WERI-Rb-1 (cell line): ENCODE data around the gene CPA4.

Source experiments
- DNase-seq: peaks from one replicate; pipeline ENCODE4 v3.0.0-alpha.2; 2020
- H3K27ac ChIP-seq: fragments of 250-450 bp; sonication (Bioruptor Pico); 2 replicates; pipeline ENCODE4 v1.5.1; 2020; ENCODE audit warnings: mild to moderate bottlenecking, moderate library complexity
- H3K27me3 ChIP-seq: fragments of 250-450 bp; sonication (Bioruptor Pico); 2 replicates; pipeline ENCODE4 v1.5.1; 2021; ENCODE audit warnings: mild to moderate bottlenecking, low read depth, moderate library complexity; ENCODE audit not compliant: insufficient read depth, severe bottlenecking
- H3K36me3 ChIP-seq: fragments of 250-450 bp; sonication (Bioruptor Pico); 2 replicates; pipeline ENCODE4 v1.5.1; 2020; ENCODE audit warnings: mild to moderate bottlenecking, moderate library complexity
- H3K4me3 ChIP-seq: 2 replicates; pipeline ENCODE4 v1.5.1; 2011; ENCODE audit warnings: low read depth, mild to moderate bottlenecking, control low read depth, low read length
- H3K9me3 ChIP-seq: fragments of 250-450 bp; sonication (Bioruptor Pico); 2 replicates; pipeline ENCODE4 v1.5.1; 2021; ENCODE audit warnings: mild to moderate bottlenecking, moderate library complexity; ENCODE audit not compliant: severe bottlenecking
- TF ChIP-seq, protein P1 (sequence below): IDR thresholded peaks from 2 replicates; pipeline ENCODE4 v1.5.1; 2011; ENCODE audit warnings: low read depth, mild to moderate bottlenecking, control low read depth, inconsistent platforms, low read length

Gene CPA4

DNA sequence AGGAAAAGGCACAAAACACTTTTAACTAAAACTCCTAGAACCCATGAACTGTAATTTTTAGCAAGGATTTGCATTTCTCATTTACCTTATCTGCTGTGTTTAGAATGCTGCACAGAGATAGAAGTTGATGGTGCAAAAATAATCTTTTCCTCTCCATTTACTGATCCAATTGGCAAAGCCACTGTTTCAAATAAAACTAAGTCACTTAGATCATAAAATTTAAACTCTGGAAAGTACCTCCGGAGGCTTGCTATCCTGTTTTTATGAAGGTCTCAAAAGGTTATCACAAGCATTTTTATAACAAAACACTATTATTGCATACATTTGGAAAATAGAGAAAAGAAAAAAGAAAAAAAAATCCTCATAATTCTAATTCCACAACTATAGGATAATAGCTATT, 18.7 kb upstream of the CPA4 start:
- TF ChIP-seq, protein P1, sequence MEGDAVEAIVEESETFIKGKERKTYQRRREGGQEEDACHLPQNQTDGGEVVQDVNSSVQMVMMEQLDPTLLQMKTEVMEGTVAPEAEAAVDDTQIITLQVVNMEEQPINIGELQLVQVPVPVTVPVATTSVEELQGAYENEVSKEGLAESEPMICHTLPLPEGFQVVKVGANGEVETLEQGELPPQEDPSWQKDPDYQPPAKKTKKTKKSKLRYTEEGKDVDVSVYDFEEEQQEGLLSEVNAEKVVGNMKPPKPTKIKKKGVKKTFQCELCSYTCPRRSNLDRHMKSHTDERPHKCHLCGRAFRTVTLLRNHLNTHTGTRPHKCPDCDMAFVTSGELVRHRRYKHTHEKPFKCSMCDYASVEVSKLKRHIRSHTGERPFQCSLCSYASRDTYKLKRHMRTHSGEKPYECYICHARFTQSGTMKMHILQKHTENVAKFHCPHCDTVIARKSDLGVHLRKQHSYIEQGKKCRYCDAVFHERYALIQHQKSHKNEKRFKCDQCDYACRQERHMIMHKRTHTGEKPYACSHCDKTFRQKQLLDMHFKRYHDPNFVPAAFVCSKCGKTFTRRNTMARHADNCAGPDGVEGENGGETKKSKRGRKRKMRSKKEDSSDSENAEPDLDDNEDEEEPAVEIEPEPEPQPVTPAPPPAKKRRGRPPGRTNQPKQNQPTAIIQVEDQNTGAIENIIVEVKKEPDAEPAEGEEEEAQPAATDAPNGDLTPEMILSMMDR: no peak
- H3K4me3 ChIP-seq: no peak overlapping the region
- no peak for DNase-seq
- peaks cover 5% of the 10 kb centered on the region for H3K9me3 ChIP-seq
- no peaks in the 10 kb centered on the region for H3K27me3 ChIP-seq
- H3K36me3 ChIP-seq: no peaks in the 10 kb centered on the region
- H3K27ac ChIP-seq: no peak overlapping the region

DNA sequence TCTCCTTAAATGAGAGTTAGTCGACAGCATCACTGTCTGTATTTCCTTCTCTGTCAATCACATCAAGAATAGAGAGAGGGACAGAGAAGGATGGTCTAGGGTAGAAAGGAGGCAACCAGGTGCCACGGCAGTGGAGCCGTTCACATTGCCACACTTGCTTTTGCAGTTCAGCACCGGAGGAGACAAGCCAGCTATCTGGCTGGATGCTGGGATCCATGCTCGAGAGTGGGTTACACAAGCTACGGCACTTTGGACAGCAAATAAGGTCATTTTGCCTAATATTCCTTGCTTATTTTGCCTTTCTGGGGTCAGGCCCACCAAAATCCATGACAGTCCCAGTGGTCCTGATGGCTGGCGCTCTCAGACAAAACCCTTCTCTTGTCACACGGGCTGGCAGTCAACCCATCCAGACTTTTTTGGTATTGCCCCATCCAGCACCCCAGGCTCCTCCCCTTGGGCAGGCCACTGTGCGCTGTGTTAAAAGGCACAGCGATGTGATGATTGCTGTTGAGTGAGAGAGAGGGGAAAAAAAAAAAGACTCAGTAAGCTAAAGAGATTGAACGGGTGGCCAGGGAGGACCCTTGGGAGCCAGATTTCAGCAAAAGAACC, 17.9 kb upstream of the CPA4 start:
- H3K27me3 ChIP-seq: no peaks in the 10 kb centered on the region
- no peak for DNase-seq
- no peak overlapping the region for H3K27ac ChIP-seq
- H3K9me3 ChIP-seq: peaks cover 5% of the 10 kb centered on the region
- H3K36me3 ChIP-seq: no peaks in the 10 kb centered on the region
- H3K4me3 ChIP-seq: no peak overlapping the region
- TF ChIP-seq, protein P1: no peak

DNA sequence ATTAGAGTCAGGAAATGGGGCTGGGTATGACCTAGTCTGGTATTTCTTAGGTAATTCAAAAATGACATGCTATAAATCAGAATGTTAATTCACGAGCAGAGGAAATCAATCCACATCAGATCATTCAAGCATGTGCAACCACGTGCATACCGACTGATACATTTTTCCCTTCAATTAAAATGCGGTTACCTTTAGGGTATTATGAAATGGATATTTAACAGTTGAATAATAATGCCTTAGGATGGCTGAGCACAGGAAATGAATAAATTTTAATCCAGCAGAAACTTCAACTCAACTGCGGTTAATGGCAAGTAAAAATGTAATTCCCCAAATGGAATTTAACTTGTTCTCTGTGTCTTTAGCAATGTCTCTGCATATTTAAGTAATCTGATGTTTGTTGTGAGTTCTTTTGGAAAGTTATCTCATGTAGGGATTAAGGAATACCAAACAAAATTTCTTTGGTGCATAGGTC, 17.1 kb upstream of the CPA4 start:
- Histone ChIP-seq H3K36me3 (no peaks in the 10 kb centered on the region), H3K4me3 (no peak overlapping the region), H3K27ac (no peak overlapping the region), H3K9me3 (peaks cover 5% of the 10 kb centered on the region), H3K27me3 (no peaks in the 10 kb centered on the region)
- TF ChIP-seq, protein P1: no peak
- no peak for DNase-seq

DNA sequence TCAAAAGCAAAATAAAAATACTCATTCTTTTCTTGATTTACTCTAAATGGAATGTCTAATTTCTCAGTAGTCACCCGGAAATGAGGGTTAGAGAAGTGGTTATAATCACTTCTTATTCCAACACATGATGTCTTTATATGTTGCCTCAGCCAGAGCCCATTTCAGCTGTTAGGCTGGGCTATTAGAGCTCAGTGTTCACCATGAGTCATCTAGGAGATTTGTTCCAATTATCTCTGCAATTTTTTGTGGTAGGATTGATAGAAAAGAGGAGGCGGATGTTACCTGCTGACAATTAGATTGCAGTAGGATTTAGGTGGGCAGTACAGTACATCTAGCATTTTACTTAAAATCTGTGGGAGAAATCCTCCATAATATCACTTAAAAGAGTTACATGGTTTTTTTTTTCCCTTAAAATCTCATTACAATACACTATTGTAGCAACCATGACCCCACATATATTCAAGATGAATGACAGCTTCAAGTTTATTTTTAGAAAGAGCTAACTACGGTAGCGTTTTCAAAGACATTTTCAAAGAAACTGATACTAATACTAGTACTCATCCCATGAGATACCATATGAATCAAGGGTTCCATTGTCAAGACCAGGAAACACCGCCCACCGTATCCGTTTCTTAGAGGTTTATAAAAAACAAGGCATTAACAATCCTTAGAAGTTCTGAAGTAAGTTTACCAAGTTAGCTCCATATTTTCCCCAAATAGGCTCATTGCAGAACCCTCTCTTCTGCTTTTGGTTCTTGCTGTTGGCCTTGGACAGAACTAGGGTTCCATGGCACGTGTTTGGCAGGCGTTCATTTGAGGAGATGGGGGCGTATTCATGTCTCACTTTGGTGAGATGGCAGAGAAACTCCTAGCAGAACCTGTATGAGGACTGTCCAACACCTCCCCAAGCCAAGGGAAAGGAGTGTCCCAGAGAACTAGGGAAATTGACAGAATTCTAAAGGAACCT, 15.9 kb upstream of the CPA4 start:
- Histone ChIP-seq H3K36me3 (no peaks in the 10 kb centered on the region), H3K27me3 (no peaks in the 10 kb centered on the region), H3K9me3 (peaks cover 3% of the 10 kb centered on the region), H3K4me3 (no peak overlapping the region), H3K27ac (0 out of 2 replicates have a peak overlapping the region, but pooled peaks have one; percentile 30)
- TF ChIP-seq, protein P1: no peak
- no peak for DNase-seq

DNA sequence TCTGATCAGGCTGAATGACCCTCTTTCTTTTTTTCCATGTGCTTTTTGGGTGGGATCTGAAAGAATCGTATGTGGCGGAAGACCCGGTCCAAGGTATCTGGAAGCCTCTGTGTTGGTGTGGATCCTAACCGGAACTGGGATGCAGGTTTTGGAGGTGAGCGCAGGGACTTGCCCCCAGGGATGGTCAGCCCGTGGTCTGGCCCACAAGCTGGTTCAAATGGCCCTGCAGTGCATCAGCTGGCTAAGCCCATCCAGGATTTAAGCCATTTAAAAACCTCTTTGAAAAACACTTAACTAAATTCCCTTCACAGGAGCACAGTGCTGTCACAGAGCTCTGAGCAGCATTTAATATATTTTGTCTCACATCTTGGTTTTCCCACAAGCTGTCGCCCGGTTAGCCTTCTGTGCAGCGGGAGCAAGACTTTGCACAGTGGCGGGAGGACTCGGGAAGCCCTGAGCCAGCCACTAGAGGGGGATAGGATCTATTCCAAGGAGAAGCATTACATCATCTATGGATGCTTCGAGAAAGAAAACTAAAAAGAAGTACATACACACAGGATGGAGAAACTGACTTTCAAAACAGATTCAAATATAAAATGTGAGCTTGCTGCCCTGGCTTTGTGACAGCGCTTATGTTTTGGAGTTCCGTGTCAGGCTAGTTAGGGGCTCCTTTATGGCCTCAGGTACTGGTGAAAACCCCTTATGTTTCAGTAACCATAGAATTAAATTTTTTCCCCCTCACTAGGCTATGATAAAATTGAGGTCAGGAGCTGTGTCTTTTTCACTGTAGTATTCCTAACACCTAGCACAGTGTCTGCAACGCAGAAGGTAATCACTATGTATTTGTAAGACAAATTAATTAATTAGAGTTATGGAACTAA, 15.0 kb upstream of the CPA4 start:
- no peaks in the 10 kb centered on the region for H3K9me3 ChIP-seq
- peak; percentile 90 for DNase-seq
- H3K36me3 ChIP-seq: no peaks in the 10 kb centered on the region
- peak overlapping the region; percentile 36 for H3K27ac ChIP-seq
- H3K27me3 ChIP-seq: no peaks in the 10 kb centered on the region
- H3K4me3 ChIP-seq: no peak overlapping the region
- TF ChIP-seq, protein P1: peak; percentile 62
